NCI-H446 (cell line): Measurements from ENCODE around the gene DGKD.

Experiments used
- DNase-seq, 2 experiments: peaks; one replicate each; lab custom pipeline; 2025; lab: John Stamatoyannopoulos, UW

DGKD gene

DNA sequence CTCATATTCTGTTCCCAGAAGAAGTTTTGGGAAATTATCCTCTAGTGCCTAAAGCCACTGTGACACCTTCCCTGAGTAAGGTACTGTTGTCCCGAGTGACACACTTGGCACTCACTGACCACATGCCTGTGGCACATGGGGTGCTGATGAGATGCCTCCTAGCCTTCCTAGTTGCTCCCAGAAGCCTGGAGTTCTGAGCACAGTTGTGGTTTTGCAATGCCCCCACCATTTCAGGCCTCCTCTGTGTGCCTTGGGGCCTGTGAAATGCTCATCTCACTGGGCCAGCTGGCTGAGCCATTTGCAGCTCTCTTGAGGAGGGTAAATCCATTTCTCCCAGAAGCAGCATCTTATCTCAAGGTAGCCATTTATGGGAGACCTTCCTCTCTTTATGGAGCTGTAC is 91.8 kb downstream of the DGKD start:
- no peak for DNase-seq

GRCh38 chr2:233446606-233447305 is 92.5 kb downstream of the DGKD start:
- no peak for DNase-seq

DNA sequence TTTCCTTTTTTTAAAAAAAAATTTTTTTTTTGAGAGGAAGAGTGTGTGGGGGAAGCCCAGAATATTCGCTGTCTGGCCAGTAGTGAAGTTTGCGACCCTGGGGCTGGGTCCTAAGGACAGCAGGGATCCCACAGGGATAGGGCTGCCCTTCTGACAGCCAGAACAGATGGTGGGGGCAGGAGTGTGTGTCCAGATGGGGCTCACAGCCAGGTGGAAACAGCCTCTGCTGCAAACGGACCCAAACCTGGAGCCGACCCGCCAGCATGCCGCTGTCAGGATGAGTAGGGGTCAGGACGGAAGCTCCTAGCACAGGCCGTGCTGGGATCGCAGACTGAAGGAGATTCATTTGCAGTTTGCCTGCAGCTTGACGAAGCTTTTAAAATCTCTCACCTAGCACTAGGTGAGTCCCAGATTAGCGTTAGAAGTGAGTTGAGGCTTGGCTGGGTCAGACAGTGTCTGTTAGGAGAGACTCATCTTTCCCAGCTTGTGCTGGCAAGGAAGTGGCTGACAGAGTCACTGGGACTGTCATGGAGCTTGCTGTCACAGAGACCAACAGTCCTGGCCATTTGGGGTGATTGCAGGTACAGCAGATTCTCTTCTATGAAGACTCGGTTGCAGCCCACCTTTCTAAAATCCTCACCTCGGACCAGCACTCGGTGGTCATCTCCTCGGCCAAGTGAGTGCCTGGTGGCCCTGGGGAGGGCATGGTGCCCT is 93.4 kb downstream of the DGKD start:
- DNase-seq = no peak

DNA sequence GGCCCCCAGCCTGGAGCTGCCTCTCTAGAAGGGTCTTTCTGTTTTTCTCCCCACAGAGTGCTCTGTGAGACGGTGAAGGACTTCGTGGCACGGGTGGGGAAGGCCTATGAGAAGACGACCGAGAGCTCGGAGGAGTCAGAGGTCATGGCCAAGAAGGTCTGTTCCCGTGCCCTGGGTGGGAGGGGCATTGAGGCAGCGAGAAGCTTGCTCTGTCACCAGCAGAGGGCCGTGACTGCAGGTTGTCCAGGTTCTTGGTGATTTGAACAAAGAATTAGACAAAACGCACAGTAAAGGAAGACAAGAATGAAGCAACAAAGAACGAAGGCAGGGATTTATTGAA is 93.9 kb downstream of the DGKD start:
- DNase-seq = no peak

DNA sequence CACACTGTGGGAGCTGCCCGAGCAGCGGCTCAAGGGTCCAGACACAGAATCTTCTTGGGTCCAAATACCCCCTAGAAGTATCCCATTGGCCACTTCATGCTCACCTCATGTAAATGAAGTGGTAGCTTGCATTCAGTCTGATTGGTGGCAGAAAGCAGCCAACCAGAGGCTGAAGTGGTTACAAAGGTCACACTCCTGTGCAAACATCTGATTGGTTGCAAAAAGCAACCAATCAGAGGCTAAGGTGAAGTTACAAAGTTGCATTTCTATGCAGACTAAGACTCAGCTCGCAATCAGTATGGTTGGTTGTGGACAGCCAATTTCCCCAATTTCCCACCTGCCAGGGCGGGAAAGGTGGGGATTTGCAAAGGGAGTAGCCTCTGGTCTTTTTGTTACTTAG is 94.3 kb downstream of the DGKD start:
- no peak for DNase-seq

DNA sequence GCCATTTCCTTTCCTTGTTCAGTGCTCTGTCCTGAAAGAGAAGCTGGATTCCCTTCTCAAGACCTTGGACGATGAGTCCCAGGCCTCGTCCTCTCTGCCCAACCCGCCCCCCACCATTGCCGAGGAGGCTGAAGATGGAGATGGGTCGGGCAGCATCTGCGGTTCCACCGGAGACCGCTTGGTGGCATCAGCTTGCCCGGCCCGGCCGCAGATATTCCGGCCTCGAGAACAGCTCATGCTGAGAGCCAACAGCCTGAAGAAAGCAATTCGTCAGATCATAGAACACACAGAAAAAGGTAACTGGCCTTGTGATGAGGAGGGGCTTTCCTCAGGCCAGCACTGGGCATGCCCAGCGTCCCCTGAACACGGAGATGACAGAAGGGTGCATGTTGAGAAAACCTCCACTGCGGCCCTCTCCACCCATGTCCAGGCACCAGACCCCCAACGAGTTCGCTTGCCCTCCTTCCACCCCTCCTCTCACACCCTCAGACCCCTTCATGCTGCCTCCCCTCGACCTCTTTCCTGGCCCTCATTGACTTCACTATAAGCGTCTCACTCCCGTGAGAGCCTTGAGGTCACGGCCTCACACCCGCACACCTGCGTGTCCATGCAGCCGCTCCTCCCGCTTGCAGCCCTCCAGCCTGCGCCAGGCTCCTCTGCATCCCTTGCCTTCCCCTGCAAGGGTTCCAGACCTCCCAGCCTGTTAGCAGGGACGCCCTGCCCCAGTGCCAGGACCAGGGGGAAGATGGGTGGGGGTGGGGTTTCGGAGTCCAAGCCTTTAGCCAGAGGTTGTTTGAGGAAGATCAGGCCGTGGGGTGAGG is 95.0 kb downstream of the DGKD start:
- DNase-seq = no peak

GRCh38 chr2:233449921-233450863 is 95.9 kb downstream of the DGKD start:
- no peak for DNase-seq

DNA sequence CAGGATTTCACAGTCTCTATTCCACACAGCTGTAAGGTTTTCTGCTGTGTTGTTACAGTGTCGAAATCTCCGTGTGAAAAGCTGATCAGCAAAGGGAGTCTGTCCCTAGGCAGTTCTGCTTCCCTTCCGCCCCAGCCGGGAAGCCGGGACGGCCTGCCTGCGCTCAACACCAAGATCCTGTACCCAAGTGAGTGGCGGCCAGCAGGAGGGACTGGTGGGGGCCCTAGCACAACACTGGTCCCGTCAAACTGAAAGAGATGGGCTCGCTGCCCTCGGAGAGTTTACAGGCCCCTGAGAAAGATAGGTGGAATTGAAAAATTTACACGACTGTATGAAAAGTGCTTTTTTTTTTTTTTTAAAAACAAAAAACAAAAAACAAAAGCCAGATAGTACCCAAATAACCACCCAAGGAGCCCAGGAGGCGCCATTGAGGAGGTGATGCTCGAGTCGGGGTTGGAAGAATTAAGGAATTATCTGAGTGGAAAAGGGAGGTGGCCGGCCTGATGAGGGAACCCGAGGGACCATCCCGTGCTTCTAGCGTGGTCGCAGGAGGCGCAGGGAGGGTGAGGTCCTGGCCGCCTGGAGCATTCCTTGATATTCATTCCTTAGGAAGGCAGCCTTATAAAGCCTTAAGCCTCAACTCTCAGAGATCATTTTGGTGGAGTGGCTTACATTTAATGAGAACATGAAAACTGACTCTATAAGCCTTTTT is 96.7 kb downstream of the DGKD start:
- no peak for DNase-seq

GRCh38 chr2:233451950-233452349 is 97.7 kb downstream of the DGKD start:
- DNase-seq = no peak

- DNase-seq = no peak
These were observed 99.0 kb downstream of the DGKD start for GRCh38 chr2:233453111-233453915.

DNA sequence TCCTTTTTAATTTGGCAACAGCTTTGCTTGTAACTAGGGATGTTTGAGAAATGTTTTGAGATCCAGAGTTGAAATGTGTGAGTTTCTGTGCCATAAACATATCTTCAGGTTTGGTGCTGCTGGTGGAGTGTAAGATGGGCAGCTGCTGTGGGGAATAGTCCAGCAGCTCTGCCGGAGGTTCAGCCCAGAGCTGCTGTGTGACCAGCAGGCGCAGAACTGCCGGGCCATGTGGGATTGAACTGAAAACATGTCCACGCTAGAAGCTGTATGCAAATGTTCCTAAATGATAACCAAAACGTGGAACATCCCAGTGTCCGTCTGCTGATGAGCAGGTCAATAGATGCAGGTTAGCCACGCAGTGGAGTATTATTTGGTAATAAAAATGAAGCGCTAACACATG is 99.6 kb downstream of the DGKD start:
- no peak for DNase-seq

DNA sequence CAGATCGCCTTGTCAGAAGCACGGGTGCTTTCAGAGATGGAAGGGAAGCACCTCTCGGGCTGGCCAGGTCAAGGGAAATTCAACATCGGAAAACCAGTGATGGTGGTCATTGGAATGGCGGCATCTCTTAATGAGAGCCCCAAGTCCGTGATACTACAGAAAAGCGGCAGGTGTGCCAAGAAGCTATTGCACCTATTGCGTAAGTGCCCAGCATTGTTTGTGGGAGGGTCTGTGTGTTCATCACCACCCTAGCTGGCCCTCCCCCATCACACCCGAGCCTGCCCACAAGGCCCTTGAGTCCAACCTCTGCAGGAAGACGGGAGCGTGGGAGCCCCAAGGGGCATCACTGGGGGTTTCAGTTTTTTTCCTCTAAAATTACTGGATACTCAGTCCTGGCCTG is 100.7 kb downstream of the DGKD start:
- no peak for DNase-seq

GRCh38 chr2:233455491-233455890 is 101.2 kb downstream of the DGKD start:
- no peak for DNase-seq

DNA sequence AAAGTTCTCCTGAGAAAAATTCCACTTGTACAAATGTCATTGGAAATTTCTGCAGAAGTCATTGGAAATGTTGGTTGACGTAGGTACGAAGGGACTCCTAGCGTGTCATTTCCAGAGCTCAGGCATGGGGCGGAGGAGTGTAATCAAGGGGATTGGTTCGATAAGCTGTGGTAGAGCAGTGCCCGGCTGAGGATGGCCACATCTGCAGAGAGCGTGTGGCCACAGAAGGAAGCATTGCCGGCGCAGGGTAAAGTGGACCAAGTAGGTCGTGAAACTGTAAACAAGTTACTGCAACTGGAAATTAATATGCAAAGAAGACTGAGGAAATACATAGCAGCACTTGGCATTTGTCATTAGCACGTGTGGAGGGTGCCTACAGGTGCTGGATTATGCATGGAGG is 101.8 kb downstream of the DGKD start:
- no peak for DNase-seq

DNA sequence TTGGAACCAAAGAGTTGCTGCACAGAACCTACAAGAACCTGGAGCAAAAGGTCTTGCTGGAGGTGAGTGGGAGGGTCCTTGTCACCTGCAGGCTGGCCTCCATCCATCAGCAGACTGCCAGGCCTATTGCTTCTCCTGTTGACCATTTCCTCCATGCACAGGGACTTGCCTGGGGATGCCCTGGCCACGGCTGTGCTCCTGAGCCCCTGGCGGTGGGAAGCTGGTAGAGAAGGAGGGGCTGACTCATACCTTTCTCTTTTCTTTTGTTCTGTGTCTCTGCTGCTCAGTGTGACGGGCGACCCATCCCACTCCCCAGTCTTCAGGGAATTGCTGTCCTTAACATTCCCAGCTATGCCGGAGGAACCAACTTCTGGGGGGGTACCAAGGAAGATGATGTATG is 102.6 kb downstream of the DGKD start:
- DNase-seq = no peak

- no peak for DNase-seq
These were observed 103.1 kb downstream of the DGKD start for GRCh38 chr2:233457356-233457755.

- no peak for DNase-seq
These were observed 103.8 kb downstream of the DGKD start for GRCh38 chr2:233458031-233458610.

DNA sequence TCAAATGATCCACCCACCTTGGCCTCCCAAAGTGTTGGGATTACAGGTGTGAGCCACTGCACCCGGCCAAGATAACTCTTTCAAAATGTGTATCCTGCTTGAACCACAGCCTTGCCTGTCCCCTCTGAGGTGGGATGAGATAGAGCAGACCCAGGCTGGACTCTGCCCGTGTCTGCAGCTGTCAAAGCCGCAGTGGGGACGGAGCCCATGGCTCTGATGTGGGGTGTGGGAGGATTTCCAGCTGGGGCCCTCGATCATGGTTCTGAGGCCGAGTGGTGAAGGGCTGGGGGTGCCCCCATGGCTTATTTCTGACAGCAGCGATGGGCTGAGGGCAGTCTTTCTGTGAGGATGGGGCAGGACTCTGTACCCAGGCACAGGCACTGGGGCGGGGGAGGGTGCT is 104.5 kb downstream of the DGKD start:
- DNase-seq = no peak

- DNase-seq = no peak
These were observed 105.1 kb downstream of the DGKD start for GRCh38 chr2:233459426-233459825.
